Chondrocyte (in vitro differentiated cells): ENCODE measurements around the gene KDM4E. TPM values are rescaled to one million over a fixed set of nuclear protein-coding genes. Genes with fewer than 3 reads are reported as not detected.
A peak's percentile ranks its signal among the peaks of the same experiment; 100 is the strongest.

Experiments used
- DNase-seq: peaks from one replicate; pipeline ENCODE4 v3.0.0; 2021; ENCODE audit warnings: mixed read lengths, low spot score
- H3K27ac Mint-ChIP-seq: one replicate; pipeline ENCODE4 v1.8.0; 2021; ENCODE audit warnings: mild to moderate bottlenecking, moderate library complexity, mixed read lengths; ENCODE audit not compliant: unreplicated experiment
- H3K27me3 Mint-ChIP-seq: 2 replicates; pipeline ENCODE4 v1.8.0; 2021; ENCODE audit warnings: low read depth, mixed read lengths
- H3K36me3 Mint-ChIP-seq: 2 replicates; pipeline ENCODE4 v1.8.0; 2021; ENCODE audit warnings: low read depth, mixed read lengths
- H3K4me1 Mint-ChIP-seq: 2 replicates; pipeline ENCODE4 v1.8.0; 2021; ENCODE audit warnings: low read depth, mild to moderate bottlenecking, mixed read lengths
- H3K4me3 Mint-ChIP-seq: one replicate; pipeline ENCODE4 v1.8.0; 2021; ENCODE audit warnings: mild to moderate bottlenecking, moderate library complexity, mixed read lengths; ENCODE audit not compliant: unreplicated experiment
- H3K9me3 Mint-ChIP-seq: 2 replicates; pipeline ENCODE4 v1.8.0; 2021; ENCODE audit warnings: low read depth, mixed read lengths
- CTCF ChIP-seq: fragments of 200-600 bp; sonication (generic); IDR thresholded peaks from 2 replicates; pipeline ENCODE4 v1.5.0; 2021; ENCODE audit warnings: antibody characterized with exemption, mild to moderate bottlenecking, moderate library complexity
- total RNA-seq: library from RNA; stranded (reverse); gene quantifications from 3 replicates; pipeline ENCODE4 v1.2.1, GENCODE V29; 2021

KDM4E gene
- total RNA-seq, 1 donor from 2014 or later = not detected

GRCh38 chr11:95059046-95059445 is 34.0 kb downstream of the KDM4E start:
- H3K9me3 Mint-ChIP-seq = no peaks in the 10 kb centered on the region
- H3K27me3 Mint-ChIP-seq = peaks cover 15% of the 10 kb centered on the region

GRCh38 chr11:95065336-95065735 is 40.3 kb downstream of the KDM4E start:
- TF ChIP-seq CTCF = no peak
- H3K4me3 Mint-ChIP-seq = no peak overlapping the region

More at GRCh38 chr11:95059046-95059445, 34.0 kb downstream of the KDM4E start:
- H3K4me1 Mint-ChIP-seq = peaks cover 6% of the 10 kb centered on the region
- no peak overlapping the region for H3K4me3 Mint-ChIP-seq
- TF ChIP-seq CTCF = no peak
- no peaks in the 10 kb centered on the region for H3K36me3 Mint-ChIP-seq
- DNase-seq = no peak
- peak overlapping the region; percentile 49 for H3K27ac Mint-ChIP-seq

GRCh38 chr11:95066716-95067038 is 41.6 kb downstream of the KDM4E start, which contains the start of gene SRSF8:
Gene SRSF8, plus strand, starts transcription at chr11:95066919. Its CDS starts 308 bp downstream, at chr11:95067227.
- TF ChIP-seq CTCF = no peak
- Mint-ChIP-seq H3K4me3 (peak within 1 kb of the TSS; percentile 98), H3K27ac (peak within 1 kb of the TSS; percentile 97), H3K9me3 (no peaks in the 10 kb centered on the region), H3K36me3 (peaks cover 6% of the 10 kb centered on the region), H3K27me3 (no peaks in the 10 kb centered on the region), H3K4me1 (peaks cover 26% of the 10 kb centered on the region)
- no peak for DNase-seq

More at GRCh38 chr11:95065336-95065735, 40.3 kb downstream of the KDM4E start:
- peaks cover under 1% of the 10 kb centered on the region for H3K36me3 Mint-ChIP-seq
- no peaks in the 10 kb centered on the region for H3K9me3 Mint-ChIP-seq
- no peak overlapping the region for H3K27ac Mint-ChIP-seq
- no peak for DNase-seq
- peaks cover 2% of the 10 kb centered on the region for H3K27me3 Mint-ChIP-seq
- peaks cover 21% of the 10 kb centered on the region for H3K4me1 Mint-ChIP-seq

- peak overlapping the region; percentile 98 for H3K4me3 Mint-ChIP-seq
- H3K27ac Mint-ChIP-seq = peak overlapping the region; percentile 97
- H3K36me3 Mint-ChIP-seq = peaks cover 6% of the 10 kb centered on the region
- no peaks in the 10 kb centered on the region for H3K27me3 Mint-ChIP-seq
- TF ChIP-seq CTCF = peak; percentile 78
- DNase-seq = peak; percentile 94
- no peaks in the 10 kb centered on the region for H3K9me3 Mint-ChIP-seq
- peaks cover 26% of the 10 kb centered on the region for H3K4me1 Mint-ChIP-seq
These were observed 42.2 kb downstream of the KDM4E start for GRCh38 chr11:95067039-95067840.

GRCh38 chr11:95067841-95068219 is 42.8 kb downstream of the KDM4E start:
- Mint-ChIP-seq H3K27me3 (no peaks in the 10 kb centered on the region), H3K36me3 (peaks cover 6% of the 10 kb centered on the region), H3K4me1 (peaks cover 26% of the 10 kb centered on the region), H3K4me3 (peak overlapping the region; percentile 98), H3K27ac (peak overlapping the region; percentile 97), H3K9me3 (no peaks in the 10 kb centered on the region)
- no peak for TF ChIP-seq CTCF
- DNase-seq = no peak
